Calu3 (cell line): Measurements from ENCODE around the gene S1PR4. TPM values are rescaled to one million over a fixed set of nuclear protein-coding genes. Genes with fewer than 3 reads are reported as not detected.
"Not testable (repeated sequence)": the region's sequence is repeated elsewhere in the genome, so short reads cannot be mapped to it uniquely, and the experiment has no call there.

ENCODE experiments used
- BruUV-seq: library from RNA; stranded (reverse); fragments of 400-500 nt; replicated peaks from 2 replicates; lab custom pipeline; 2021; lab: Mats Ljungman, UMichigan
- CTCF ChIA-PET: fragments of 300-600 bp; sonication (Branson Sonifier 250); formaldehyde crosslinking; loops from one replicate; lab custom pipeline; 2022; ENCODE audit warnings: antibody characterized with exemption; lab: Charles Lee
- DNase-seq: peaks from one replicate; pipeline ENCODE4 v3.0.0; 2022
- H3K27ac Mint-ChIP-seq: one replicate; pipeline ENCODE4 v1.8.0; 2022; ENCODE audit warnings: mixed read lengths; ENCODE audit not compliant: unreplicated experiment
- H3K27me3 Mint-ChIP-seq: one replicate; pipeline ENCODE4 v1.8.0; 2022; ENCODE audit warnings: mixed read lengths; ENCODE audit not compliant: unreplicated experiment
- H3K36me3 Mint-ChIP-seq: one replicate; pipeline ENCODE4 v1.8.0; 2022; ENCODE audit warnings: mild to moderate bottlenecking, moderate library complexity, mixed read lengths; ENCODE audit not compliant: insufficient read depth, unreplicated experiment
- H3K4me1 Mint-ChIP-seq: one replicate; pipeline ENCODE4 v1.8.0; 2022; ENCODE audit warnings: mild to moderate bottlenecking, low read depth, mixed read lengths; ENCODE audit not compliant: unreplicated experiment
- H3K4me3 Mint-ChIP-seq: one replicate; pipeline ENCODE4 v1.8.0; 2022; ENCODE audit warnings: mild to moderate bottlenecking, low read depth, moderate library complexity, mixed read lengths; ENCODE audit not compliant: unreplicated experiment
- H3K9me3 Mint-ChIP-seq: one replicate; pipeline ENCODE4 v1.8.0; 2022; ENCODE audit warnings: low read depth, mixed read lengths; ENCODE audit not compliant: unreplicated experiment
- intact Hi-C: fragments of 100-400 bp; cut with micrococcal nuclease; formaldehyde crosslinking; loops from one replicate; pipeline ENCODE4 v1.10.0; 2022; ENCODE audit not compliant: unreplicated experiment
- total RNA-seq: library from RNA; stranded (reverse); gene quantifications from 2 replicates; pipeline ENCODE4 v1.2.3, GENCODE V29; 2022
- TF ChIP-seq, protein P1 (sequence below): fragments of 200-600 bp; IDR thresholded peaks from one replicate; pipeline ENCODE4 v1.8.0; 2022; ENCODE audit warnings: antibody characterized with exemption; ENCODE audit not compliant: unreplicated experiment

Gene S1PR4
- total RNA-seq, 1 experiment from 2014 or later: not detected

DNA sequence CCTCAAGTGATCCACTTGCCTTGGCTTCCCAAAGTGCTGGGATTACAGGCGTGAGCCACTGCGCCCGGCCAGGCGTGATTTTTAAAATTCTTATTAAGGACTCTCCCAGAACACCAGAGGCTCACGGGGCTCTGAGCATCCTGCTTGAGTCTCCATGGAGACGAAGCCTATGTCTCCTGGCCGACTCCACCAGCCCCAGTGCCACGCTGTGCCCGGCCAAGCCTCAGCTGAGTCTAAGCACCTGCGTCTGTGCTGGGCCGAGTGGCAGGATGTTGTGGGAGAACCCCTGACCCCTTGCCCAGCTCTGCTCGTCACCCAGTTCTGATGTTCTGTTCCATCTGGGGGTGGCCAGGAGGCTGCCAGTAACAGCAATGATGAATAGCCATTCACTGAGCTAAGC is 42.0 kb downstream of the S1PR4 start:
- no peak for DNase-seq
- Mint-ChIP-seq H3K4me3 (no peak overlapping the region), H3K9me3 (no peaks in the 10 kb centered on the region), H3K27me3 (no peaks in the 10 kb centered on the region), H3K36me3 (no peaks in the 10 kb centered on the region), H3K27ac (no peak overlapping the region), H3K4me1 (no peaks in the 10 kb centered on the region)
- BruUV-seq: no TSS peak
- TF ChIP-seq, protein P1, sequence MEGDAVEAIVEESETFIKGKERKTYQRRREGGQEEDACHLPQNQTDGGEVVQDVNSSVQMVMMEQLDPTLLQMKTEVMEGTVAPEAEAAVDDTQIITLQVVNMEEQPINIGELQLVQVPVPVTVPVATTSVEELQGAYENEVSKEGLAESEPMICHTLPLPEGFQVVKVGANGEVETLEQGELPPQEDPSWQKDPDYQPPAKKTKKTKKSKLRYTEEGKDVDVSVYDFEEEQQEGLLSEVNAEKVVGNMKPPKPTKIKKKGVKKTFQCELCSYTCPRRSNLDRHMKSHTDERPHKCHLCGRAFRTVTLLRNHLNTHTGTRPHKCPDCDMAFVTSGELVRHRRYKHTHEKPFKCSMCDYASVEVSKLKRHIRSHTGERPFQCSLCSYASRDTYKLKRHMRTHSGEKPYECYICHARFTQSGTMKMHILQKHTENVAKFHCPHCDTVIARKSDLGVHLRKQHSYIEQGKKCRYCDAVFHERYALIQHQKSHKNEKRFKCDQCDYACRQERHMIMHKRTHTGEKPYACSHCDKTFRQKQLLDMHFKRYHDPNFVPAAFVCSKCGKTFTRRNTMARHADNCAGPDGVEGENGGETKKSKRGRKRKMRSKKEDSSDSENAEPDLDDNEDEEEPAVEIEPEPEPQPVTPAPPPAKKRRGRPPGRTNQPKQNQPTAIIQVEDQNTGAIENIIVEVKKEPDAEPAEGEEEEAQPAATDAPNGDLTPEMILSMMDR: no peak
- CTCF ChIA-PET: no interaction called here
- intact Hi-C loops: no loop called here

DNA sequence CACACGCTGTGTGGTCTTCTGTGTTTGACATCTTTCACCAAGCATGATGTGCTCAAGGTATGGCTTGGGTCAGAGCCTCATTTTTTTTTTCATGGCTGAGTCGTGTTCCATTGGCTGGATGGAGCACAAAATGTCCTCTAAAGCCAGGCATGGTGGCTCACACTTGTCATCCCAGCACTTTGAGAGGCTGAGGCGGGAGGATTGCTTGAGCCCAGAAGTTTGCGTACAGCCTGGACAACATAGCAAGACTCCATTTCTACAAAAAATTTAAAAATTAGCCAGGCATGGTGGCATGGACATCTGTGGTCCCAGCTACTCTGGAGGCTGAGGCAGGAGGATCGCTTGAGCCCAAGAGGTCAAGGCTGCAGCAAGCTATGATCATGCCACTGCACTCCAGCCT is 43.0 kb downstream of the S1PR4 start:
- BruUV-seq, H3K4me3 Mint-ChIP-seq, DNase-seq, intact Hi-C loops, CTCF ChIA-PET, H3K27ac Mint-ChIP-seq, H3K27me3 Mint-ChIP-seq, H3K4me1 Mint-ChIP-seq, H3K9me3 Mint-ChIP-seq, H3K36me3 Mint-ChIP-seq: not testable (repeated sequence)

DNA sequence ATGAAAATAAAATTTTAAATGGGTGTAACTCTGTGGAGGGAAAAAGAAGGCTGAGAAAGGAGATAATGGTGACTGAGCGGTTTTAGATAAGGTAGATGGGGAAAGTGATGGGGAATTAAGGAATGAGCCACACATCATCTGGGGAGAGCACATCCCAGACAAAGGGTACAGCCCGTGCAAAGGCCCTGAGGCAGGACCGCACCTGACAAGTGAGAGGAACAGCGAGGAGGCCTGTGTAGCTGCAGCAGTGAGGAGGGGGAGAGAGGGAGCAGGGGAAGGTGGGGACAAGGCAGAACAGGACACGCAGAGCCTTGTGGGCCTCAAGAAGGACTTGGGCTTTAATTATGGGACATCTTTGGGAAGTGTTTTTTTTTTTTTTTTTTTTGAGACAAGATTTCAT is 44.1 kb downstream of the S1PR4 start:
- TF ChIP-seq, protein P1: no peak
- Mint-ChIP-seq H3K4me1 (no peaks in the 10 kb centered on the region), H3K9me3 (no peaks in the 10 kb centered on the region), H3K27me3 (no peaks in the 10 kb centered on the region), H3K36me3 (no peaks in the 10 kb centered on the region), H3K4me3 (no peak overlapping the region), H3K27ac (no peak overlapping the region)
- CTCF ChIA-PET: no interaction called here
- DNase-seq: no peak
- no TSS peak for BruUV-seq
- intact Hi-C loops: no loop called here

DNA sequence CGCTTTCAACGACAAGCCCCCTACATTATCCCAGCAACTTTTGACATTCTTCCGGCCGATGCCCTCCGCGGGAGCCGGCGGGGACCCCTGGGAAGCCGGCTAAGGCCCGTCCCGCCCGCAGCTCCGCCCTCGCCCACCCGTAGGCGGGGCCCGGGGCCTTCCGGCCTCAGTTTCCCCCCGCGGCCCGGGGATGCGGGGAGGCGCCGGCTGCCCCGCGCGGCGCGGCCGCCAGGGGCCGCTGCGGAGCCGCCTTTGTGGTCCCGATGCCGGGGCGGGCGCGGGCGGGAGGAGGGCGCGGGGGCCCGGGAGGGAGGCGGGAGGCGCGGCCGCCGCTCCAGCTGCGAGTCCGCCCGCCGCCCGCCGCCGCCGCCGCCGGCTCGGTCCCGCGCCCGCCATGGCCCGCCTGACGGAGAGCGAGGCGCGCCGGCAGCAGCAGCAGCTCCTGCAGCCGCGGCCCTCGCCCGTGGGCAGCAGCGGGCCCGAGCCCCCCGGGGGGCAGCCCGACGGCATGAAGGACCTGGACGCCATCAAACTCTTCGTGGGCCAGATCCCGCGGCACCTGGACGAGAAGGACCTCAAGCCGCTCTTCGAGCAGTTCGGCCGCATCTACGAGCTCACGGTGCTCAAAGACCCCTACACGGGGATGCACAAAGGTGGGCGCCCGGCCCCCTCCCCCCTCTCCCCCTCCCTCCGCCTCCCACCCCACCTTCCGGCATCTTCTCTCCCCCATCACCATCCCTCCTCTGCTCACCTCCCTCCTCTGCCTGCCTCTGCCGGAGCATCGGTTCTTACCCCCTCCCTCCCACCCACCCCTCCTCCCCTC is 46.0 kb downstream of the S1PR4 start, which contains the start of gene CELF5:
Gene CELF5, plus strand, starts transcription at position 316 of the 823 bp plus-strand sequence. Its CDS starts 79 bp downstream, at position 395.
- Mint-ChIP-seq H3K9me3 (no peaks in the 10 kb centered on the region), H3K27me3 (no peaks in the 10 kb centered on the region), H3K4me1 (no peaks in the 10 kb centered on the region), H3K27ac (no peak within 1 kb of the TSS), H3K4me3 (peak within 1 kb of the TSS; percentile 36), H3K36me3 (peaks cover 5% of the 10 kb centered on the region)
- CTCF ChIA-PET: no interaction called here
- intact Hi-C loops: no loop called here
- BruUV-seq: no TSS peak
- peak; percentile 43 for DNase-seq
- TF ChIP-seq, protein P1: peak; percentile 18

DNA sequence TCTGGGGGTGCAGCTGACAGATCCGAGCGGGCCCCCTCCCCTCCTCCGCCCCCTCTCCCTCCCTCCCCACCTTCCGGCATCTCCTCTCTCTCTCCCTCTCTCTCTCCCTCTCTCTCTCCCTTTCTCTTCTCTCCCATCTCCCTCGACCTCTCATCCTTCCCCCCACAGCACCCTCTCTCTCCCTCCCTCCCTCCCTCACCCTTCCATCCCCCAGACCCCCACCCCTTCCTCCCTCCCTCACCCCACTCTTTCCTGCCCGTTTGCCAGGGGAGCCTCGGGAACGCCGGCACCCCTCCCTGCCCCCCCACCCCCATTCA is 46.6 kb downstream of the S1PR4 start:
- no TSS peak for BruUV-seq
- intact Hi-C loops: no loop called here
- Mint-ChIP-seq H3K4me1 (no peaks in the 10 kb centered on the region), H3K9me3 (no peaks in the 10 kb centered on the region), H3K27me3 (no peaks in the 10 kb centered on the region), H3K4me3 (peak overlapping the region; percentile 36), H3K36me3 (peaks cover 5% of the 10 kb centered on the region), H3K27ac (no peak overlapping the region)
- TF ChIP-seq, protein P1: no peak
- DNase-seq: no peak
- CTCF ChIA-PET: no interaction called here
